NCI-H524 treated with DMSO at 0.1 percent for 48 hours (cell line): ENCODE data around the gene TMPRSS9.
"Not testable (repeated sequence)": the region's sequence is repeated elsewhere in the genome, so short reads cannot be mapped to it uniquely, and the experiment has no call there.

Source experiments
- DNase-seq: peaks from one replicate; lab custom pipeline; 2025; lab: John Stamatoyannopoulos, UW

Gene TMPRSS9

DNA sequence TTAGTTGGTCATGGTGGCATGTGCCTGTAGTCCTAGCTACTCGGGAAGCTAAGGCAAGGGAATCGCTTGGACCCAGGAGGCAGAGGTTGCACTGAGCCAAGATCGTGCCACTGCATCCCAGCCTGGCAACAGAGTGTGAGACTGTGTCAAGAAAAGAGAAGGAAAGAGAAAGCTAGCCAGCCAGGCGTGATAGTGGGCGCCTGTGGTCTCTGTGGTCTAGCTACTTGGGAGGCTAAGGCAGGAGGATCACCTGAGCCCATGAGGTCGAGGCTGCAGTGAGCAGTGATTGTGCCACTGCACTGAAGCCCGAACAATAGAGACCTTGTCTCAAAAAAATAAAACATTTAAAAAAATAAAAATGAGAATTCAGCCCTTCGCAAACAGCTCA, 34.0 kb downstream of the TMPRSS9 start:
- DNase-seq = no peak

DNA sequence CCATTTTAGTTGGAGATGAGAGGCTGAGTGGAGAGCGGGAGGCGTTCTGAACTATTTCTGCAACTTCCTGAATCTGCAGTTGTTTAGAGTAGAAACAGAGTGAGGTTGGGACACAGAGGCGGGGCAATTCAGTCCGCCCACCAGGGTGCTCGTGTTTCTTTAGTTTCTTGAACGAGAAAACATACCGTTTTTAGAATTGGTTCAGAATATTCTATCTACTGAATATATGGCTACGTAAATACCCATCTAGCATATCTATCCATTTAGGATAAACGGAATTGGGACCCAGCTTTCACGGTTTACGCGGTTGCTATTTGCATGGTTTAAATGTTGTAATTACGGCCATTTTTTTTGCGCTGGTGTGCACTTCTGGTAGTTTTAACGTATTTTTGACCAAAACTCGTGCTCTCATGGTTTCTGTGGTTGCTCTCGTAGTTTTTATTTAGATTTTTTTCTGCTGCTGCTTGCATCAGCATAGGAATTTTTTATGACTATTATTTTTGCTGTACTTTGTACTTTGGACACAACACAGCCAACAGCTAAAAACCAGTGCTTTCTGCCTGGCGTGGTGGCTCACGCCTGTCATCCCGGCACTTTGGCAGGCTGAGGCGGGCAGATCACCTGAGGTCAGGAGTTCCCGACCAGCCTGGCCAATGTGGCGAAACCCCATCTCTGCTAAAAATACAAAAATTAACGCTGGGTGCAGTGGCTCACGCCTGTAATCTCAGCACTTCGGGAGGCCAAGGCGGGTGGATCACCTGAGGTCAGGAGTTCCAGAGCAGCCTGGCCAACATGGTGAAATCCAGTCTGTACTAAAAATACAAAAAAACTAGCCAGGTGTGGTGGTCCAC, 34.6 kb downstream of the TMPRSS9 start:
- no peak for DNase-seq

DNA sequence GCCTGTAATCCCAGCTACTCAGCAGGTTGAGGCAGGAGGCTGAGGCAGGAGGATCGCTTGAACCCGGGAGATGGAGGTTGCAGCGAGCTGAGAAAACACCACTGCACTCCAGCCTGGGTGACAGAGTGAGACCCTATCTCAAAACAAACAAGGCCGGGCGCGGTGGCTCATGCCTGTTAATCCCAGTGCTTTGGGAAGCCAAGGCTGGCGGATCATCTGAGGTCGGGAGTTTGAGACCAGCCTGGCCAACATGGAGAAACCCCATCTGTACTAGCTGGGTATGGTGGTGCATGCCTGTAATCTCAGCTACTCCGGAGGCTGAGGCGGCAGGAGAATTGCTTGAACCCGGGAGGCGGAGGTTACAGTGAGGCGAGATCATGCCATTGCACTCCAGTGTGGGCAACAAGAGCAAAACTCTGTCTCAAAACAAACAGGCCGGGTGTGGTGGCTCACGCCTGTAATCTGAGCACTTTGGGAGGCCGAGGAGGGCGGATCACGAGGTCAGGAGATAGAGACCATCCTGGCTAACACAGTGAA, 35.3 kb downstream of the TMPRSS9 start:
- DNase-seq = not testable (repeated sequence)

DNA sequence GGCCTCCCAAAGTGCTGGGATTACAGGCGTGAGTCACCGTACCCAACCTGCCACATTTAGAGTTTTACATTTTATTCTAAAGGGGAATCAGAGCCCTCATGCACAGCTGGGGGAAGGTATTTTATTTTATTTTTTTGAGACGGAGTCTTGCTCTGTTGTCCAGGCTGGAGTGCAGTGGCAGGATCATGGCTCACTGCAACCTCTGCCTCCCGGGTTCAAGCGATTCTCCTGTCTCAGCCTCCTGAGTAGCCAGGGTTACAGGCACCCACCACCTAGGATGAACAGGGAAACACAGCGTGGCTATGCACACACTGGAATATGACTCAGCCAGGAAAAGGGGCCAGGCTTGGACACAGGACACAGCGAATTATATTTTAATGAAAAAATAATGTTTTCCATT, 37.1 kb downstream of the TMPRSS9 start:
- DNase-seq = not testable (repeated sequence)

DNA sequence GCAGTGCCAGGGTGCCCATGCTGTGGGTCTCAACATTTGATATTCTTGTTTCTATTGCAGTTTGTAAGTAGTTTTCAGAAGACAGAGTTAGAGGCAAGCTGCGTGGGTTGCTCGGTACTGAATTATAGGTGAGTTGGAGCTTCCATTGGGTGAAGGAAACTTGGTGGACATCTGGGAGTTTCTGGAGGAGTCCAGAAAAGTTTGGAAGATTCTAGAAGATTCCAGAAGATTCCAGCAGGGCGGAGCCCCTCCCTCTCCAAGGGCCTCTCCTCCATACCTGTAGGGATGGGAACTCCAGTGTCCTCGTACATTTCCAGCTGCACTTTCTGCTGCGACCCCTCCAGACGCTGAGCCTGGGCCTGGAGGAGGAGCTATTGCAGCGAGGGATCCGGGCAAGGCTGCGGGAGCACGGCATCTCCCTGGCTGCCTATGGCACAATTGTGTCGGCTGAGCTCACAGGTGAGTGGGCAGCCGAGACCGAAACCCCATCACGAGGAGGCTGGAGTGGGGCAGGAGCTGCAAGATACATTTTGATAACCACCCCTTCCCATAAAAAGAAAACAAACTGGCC, 38.8 kb downstream of the TMPRSS9 start:
- DNase-seq = no peak

DNA sequence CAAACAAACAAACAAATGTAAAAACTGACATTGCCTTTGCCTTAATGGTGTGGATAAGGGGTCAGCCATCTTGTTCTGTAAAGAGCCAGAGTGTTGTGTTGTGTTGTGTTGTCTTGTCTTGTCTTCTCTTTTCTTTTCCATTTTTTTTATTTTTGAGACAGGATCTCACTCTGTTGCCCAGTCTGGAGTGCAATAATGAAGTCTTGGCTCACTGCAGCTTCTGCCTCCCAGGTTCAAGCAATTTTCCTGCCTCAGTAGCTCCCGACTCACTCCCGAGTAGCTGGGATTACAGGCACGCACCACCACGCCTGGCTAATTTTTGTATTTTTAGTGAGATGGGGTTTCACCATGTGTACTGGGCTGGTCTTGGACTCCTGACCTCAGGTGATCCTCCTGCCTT, 39.5 kb downstream of the TMPRSS9 start:
- DNase-seq = no peak

DNA sequence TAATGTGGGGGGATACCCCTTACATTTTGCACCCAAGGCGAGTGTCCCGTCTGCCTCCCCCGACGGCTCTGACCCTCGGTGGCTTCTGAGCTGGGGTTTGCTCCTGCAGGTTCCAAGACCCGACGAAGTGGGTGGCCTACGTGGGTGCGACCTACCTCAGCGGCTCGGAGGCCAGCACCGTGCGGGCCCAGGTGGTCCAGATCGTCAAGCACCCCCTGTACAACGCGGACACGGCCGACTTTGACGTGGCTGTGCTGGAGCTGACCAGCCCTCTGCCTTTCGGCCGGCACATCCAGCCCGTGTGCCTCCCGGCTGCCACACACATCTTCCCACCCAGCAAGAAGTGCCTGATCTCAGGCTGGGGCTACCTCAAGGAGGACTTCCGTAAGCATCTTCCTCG, 48.2 kb downstream of the TMPRSS9 start:
- no peak for DNase-seq

DNA sequence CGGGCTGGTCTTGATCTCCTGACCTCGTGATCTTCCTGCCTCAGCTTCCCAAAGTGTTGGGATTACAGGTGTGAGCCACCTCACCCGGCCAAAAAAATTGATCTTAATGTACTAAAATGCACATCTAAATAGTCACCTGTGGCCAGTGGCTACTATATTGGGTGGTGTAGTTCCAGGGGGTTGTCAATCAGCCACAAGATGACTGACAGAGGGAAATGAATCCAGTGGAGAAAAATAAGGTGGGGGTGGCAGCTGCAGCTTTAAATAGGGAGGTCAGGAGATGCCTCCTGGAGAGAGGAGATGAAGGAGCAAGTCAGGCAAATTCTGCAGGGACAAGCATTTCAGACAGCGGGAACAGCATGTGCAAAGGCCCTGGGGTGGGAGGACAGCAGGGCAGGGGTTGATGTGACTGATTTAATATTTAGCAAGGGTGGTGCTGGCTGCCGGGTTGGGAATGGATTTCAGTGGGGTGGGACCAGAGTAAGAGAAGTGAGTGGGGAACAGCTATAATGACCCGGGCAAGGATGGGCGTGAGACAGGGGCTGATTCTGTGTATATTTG, 49.4 kb downstream of the TMPRSS9 start:
- DNase-seq = no peak

DNA sequence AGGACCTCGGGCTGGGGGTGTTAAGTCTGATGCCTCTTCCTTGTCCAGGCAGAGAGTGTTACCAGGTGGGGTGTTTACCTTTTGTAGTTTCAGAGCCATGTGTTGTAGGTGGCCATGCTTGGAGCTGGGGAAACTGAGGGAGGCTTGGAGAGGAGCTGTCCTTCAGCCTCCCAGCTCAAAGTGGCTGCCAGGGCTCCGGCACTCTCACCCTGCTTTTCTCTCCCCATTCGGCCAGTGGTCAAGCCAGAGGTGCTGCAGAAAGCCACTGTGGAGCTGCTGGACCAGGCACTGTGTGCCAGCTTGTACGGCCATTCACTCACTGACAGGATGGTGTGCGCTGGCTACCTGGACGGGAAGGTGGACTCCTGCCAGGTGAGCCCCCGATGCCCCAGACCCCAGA, 50.0 kb downstream of the TMPRSS9 start:
- DNase-seq = no peak

DNA sequence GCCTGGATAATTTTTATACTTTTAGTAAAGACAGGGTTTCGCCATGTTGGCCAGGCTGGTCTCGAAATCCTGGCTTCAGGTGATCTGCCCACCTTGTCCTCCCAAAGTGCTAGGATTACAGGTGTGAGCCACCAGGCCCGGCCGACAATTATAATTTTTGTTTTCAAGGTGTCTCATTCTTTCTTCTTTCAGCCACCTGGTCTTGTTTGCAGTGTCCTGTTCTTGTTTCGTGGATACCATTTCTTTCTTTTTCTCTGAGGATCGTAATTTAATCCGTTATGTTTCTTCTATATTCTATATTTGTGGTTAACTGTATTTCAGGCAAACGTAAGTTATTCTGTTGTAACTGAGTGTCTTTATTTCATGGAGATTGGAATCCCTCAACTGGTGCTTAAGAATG, 51.6 kb downstream of the TMPRSS9 start:
- no peak for DNase-seq

DNA sequence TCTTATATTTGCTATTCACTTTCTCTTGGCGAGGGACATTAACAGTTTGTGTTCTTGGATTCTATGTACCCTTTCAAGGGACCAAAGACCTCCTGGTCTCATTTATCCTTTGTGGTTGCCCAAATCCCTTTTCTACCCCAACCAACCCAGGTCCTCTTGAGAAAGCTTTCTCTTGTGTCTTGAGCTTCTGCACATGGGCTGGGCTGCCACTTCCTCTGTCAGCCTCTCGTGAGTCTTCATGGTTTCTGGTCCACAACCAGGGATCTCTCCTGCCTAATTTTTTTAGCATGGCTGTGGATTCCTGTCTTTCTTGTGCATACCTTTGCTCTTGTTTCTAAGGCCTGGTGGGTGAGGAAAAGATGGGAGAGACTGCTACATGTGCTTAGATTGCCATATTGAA, 52.4 kb downstream of the TMPRSS9 start:
- DNase-seq = no peak

DNA sequence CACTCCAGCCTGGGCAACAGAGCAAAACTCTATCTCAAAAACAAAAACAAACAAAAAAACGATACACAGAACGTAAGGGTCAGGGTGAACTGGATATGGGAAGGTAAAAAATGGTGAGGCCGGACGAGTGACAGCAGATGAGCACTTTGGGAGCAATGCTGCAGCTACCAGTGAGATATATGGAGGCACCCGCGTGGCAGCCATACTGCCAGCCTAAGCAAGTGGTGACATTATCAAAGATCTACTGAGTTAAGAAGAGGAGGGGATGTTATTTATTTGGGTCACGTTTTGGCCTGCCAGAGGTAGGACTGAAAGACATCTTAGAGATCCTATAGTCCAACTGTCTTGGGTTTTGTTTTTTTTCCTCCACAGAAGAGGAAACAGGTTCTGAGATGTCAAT, 53.1 kb downstream of the TMPRSS9 start:
- DNase-seq = no peak

DNA sequence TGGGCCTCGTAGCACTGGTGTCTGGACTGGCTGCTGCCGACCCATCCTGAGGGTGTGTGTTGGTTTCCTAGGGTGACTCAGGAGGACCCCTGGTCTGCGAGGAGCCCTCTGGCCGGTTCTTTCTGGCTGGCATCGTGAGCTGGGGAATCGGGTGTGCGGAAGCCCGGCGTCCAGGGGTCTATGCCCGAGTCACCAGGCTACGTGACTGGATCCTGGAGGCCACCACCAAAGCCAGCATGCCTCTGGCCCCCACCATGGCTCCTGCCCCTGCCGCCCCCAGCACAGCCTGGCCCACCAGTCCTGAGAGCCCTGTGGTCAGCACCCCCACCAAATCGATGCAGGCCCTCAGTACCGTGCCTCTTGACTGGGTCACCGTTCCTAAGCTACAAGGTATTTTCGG, 53.6 kb downstream of the TMPRSS9 start:
- no peak for DNase-seq

DNA sequence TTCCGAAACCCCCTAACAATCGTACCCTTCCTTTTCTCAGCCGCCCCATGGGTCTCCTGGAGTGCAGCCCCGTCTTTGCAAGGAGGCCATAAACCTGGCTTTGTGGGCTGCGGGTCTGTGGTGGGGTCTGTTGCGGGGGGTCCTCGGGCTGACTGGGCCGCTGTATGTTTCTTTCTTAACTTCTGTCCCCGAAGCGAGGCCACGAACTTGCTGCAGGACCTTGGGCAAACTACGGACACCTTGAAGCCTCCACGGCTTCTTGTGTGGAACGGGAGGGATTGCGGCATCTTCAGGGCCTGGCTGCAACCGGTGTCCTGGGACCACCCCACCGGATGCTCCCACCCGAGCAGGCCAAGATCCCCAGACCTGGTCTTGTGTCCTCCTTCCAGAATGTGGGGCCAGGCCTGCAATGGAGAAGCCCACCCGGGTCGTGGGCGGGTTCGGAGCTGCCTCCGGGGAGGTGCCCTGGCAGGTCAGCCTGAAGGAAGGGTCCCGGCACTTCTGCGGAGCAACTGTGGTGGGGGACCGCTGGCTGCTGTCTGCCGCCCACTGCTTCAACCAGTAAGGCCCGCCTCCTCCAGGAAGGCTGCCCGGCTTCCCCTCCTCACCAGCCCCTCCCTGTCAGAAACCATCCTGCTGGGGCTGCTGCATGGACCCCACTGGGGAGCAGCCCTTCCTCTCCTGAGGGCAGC, 55.4 kb downstream of the TMPRSS9 start:
- DNase-seq = no peak

DNA sequence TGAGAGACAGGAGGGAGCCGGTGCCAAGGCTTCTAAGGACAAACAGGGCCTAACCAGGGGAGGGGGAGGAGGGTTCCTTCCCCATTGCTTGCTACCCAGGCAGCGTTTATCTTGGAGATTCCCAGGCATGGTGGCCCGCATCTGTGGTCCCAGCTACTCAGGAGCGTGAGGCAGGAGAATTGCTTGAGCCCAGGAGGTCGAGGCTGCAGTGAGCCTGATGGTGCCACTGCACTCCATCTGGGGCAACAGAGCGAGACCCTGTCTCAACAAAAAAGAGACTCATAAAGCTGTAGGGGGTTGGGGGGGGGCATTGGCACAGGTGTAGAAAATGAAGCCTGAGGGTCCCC, 55.9 kb downstream of the TMPRSS9 start:
- no peak for DNase-seq

DNA sequence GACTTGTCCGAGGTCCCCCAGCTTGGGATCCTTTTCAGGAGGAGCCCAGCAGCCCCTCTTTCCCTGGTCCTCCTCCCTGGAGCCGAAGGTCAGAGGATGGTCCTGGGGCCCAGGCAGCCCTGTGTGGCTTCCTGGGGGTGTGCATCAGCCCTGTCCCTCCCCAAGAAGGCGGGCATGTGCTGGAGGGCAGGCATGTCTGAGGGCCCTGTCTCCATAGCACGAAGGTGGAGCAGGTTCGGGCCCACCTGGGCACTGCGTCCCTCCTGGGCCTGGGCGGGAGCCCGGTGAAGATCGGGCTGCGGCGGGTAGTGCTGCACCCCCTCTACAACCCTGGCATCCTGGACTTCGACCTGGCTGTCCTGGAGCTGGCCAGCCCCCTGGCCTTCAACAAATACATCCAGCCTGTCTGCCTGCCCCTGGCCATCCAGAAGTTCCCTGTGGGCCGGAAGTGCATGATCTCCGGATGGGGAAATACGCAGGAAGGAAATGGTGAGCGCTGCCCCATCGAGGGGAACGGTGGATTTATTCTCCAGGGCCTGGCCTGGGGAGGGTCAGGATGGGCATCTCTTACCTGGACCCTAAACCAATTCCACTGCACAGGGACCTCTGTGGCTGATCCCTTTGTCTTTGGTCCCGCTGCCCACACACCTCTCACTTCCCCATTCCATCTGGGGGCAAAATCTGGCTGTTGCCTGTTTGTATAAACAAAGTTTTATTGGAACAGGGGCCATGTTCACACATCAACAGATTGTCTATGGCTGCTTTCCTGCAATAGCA, 56.4 kb downstream of the TMPRSS9 start:
- no peak for DNase-seq

DNA sequence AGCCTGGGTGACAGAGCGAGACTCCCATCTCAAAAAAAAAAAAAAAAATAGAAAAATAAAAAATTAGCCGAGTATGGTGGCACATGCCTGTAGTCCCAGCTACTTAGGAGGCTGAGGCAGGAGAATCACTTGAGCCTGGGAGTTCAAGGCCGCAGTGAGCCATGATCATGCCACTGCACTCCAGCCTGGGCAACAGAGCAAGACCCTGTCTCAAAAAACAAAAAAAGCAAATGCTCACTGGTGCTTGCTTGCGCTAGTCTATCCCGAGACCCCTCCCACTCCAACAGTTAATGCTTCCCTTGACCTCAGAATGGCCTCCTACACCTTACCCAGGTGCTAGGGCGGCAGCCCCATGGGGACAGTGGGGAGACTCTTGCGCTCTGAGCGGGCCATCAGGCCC, 57.4 kb downstream of the TMPRSS9 start:
- not testable (repeated sequence) for DNase-seq

DNA sequence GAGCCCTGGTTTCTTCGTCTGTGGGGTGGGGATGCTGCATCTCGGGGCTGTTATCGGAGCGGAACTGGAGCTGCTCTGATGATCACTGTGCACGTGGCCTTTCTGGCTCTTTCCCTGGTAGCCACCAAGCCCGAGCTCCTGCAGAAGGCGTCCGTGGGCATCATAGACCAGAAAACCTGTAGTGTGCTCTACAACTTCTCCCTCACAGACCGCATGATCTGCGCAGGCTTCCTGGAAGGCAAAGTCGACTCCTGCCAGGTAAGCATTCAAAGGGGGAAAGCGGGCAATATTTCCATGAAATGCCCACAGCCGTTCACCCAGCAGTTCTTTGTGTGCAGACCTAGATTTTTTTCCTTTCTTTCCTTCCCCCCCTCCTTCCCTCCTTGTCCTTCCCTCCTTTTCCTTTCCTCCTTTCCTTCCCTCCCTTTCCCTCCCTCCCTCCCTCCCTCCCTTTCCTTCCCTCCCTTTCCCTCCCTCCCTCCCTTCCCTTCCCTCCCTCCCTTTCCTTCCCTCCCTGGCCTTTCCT, 57.9 kb downstream of the TMPRSS9 start:
- DNase-seq = no peak

DNA sequence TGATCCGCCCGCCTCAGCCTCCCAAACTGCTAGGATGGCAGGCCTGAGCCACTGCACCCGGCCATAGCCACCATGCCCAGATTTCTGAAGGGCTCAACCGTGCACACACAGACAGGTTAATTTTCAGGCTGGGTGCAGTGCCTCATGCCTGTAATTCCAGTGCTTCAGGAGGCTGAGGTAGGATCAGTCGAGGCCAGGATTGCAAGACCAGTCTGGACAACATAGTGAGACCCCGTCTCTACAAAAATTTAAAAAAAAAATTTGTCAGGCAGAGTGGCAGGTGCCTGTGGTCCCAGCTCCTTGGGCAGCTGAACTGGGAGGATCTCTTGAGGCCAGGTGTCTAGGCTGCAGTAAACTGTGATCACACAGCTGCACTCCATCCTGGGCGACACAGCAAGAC, 59.7 kb downstream of the TMPRSS9 start:
- no peak for DNase-seq

DNA sequence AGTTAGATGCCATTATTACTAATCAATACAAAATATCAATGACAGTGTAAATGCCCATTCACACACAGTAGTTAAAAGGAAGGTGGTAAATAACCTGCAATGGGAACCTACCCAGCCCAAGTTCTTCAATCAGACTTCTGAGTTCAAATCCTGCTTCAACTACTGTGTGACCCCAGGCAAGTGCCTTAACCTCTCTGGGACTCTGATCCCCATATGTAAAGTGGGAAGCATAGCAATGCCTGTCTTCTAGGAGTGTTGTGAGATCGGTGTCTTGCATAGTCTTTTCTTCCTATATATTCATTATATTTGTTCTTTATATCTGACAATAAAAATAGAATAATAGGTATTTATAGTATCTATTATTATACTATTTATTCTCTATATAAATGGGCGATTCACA, 60.4 kb downstream of the TMPRSS9 start:
- no peak for DNase-seq

DNA sequence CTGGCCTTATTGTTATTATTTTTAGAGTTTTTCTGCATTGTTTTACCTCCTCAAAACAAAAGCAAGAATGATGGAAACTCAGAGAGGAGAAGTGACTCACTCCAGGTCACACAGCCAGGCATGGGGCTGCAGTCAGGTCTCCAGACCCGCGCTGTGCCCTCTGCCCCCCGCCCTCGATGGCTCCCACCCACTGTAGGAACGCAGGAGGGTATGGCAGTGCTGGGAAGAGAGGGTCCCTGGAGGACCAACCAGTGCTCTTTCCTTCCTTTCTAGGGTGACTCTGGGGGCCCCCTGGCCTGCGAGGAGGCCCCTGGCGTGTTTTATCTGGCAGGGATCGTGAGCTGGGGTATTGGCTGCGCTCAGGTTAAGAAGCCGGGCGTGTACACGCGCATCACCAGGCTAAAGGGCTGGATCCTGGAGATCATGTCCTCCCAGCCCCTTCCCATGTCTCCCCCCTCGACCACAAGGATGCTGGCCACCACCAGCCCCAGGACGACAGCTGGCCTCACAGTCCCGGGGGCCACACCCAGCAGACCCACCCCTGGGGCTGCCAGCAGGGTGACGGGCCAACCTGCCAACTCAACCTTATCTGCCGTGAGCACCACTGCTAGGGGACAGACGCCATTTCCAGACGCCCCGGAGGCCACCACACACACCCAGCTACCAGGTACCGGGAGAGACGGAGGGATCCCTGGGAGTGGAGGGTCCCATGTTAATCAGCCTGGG, 61.7 kb downstream of the TMPRSS9 start:
- DNase-seq = no peak
